GM12892 (cell line): ENCODE measurements around the gene ZPBP2.

Source experiments
- POLR2A ChIP-seq: IDR thresholded peaks from 2 replicates; pipeline ENCODE4 v1.6.1; 2011; ENCODE audit warnings: low read depth, low read length, control low read depth
- POLR2AphosphoS5 ChIP-seq: IDR thresholded peaks from 2 replicates; pipeline ENCODE4 v1.6.1; 2011; ENCODE audit warnings: low read depth, low read length, control low read depth
- TAF1 ChIP-seq: IDR thresholded peaks from 2 replicates; pipeline ENCODE4 v1.6.1; 2011; ENCODE audit warnings: low read depth, mild to moderate bottlenecking, control low read depth, low read length, borderline replicate concordance

DNA sequence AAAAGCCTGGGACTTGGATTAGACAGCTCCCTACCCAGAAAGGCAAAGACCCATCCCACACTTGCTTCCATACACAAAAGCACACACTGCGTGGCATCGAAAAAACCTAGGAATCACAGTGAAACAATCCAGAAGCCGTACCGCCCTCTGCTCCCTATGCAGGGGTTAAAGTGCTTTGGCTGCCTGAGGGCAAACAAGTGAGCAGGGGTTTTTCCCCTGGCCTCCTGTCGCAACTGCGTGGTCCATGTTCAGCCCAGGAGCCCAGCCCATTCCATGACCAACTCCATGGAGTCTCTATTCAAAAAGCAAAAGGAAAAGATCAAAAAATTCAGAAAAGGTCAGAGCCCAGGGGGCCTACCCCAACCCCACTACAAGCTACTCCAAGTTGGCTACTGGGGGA, 54.0 kb downstream of the ZPBP2 start:
- TF ChIP-seq POLR2A (no peak), TAF1 (no peak), POLR2AphosphoS5 (no peak)
